Epithelial cell of proximal tubule (primary cell): ENCODE data around the gene CAMLG. TPM values are rescaled to one million over a fixed set of nuclear protein-coding genes. Genes with fewer than 3 reads are reported as not detected.
"Not testable (repeated sequence)": the region's sequence is repeated elsewhere in the genome, so short reads cannot be mapped to it uniquely, and the experiment has no call there.

Source experiments
- DNase-seq: peaks from one replicate; pipeline ENCODE4 v3.0.0-alpha.2; 2011; ENCODE audit warnings: low read depth
- H3K4me3 ChIP-seq: 2 replicates; pipeline ENCODE4 v1.5.1; 2011; ENCODE audit warnings: low read depth, mild to moderate bottlenecking, low read length
- total RNA-seq: library from RNA; depleted of rRNA; stranded (reverse); fragments of >200 nt; gene quantifications from 2 replicates; pipeline ENCODE4 v1.2.3, GENCODE V29; 2015
- TF ChIP-seq, protein P1 (sequence below): conservative IDR thresholded peaks from 2 replicates; pipeline ENCODE4 v1.5.1; 2012; ENCODE audit warnings: low read depth, mild to moderate bottlenecking, low read length

Gene CAMLG
- total RNA-seq, 1 donor from 2014 or later: 24.8 TPM

DNA sequence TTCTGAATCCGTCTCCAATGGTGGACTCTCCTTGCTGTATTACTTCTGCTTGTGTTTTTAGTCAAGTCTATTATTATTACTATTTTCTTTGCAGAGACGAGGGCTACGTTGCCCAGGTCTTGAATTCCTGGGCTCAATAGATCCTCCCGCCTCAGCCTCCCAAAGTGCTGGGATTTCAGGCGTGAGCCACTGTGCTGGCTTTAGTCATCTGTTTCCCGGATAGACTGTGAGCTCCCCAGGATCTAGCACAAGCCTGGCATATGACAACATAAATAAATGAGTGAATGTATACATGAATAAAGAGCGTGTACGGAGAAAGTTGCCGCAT is 19.8 kb downstream of the CAMLG start:
- peak overlapping the region; percentile 85 for H3K4me3 ChIP-seq
- TF ChIP-seq, protein P1, sequence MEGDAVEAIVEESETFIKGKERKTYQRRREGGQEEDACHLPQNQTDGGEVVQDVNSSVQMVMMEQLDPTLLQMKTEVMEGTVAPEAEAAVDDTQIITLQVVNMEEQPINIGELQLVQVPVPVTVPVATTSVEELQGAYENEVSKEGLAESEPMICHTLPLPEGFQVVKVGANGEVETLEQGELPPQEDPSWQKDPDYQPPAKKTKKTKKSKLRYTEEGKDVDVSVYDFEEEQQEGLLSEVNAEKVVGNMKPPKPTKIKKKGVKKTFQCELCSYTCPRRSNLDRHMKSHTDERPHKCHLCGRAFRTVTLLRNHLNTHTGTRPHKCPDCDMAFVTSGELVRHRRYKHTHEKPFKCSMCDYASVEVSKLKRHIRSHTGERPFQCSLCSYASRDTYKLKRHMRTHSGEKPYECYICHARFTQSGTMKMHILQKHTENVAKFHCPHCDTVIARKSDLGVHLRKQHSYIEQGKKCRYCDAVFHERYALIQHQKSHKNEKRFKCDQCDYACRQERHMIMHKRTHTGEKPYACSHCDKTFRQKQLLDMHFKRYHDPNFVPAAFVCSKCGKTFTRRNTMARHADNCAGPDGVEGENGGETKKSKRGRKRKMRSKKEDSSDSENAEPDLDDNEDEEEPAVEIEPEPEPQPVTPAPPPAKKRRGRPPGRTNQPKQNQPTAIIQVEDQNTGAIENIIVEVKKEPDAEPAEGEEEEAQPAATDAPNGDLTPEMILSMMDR: no peak
- no peak for DNase-seq

DNA sequence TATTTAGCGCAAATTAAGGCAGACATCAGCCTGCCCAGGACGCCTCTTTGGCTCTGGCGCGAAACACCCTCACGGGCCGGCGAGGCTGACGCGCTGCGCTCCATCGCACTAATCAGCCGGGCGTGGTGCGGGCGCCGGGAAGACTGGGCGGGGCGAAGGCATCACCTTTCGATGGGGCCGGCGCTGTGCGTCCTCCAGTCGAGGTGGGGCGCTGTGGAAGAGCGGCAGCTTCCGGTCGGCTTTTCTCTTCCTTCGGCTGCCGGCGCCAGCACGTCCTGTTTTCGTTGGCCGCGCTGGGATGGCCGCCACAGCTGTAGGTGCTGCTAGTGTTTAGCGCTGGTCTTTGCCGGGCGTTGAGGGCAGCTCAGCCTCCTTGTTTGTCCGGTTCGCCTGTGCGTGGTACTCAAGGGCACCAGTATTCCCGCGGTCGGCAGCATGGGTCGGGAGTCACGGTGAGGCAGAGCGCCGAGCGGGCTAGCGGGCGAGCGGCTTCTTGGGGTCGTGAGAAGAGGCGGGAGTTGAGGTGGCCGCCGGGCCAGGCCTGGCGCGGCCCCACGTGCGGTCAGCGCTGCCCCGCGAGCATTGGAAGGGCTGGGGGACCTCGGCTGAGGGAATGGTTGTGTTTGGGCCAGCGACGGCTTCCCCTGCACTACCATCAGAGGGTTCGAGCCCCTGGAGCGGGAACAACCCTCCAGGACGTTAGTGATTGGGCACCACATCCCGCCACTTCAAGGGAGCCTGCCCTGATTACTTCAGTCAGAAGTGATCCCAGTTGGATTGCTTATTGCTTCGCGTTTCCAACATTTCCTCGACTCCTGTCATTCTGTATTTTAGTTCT is 20.4 kb downstream of the CAMLG start, which contains the start of gene DDX46:
Gene DDX46, plus strand, starts transcription at position 276 of the 838 bp plus-strand sequence. Its CDS starts 160 bp downstream, at position 436.
- DNase-seq: no peak
- TF ChIP-seq, protein P1: peak; percentile 66
- peak within 1 kb of the TSS; percentile 85 for H3K4me3 ChIP-seq

DNA sequence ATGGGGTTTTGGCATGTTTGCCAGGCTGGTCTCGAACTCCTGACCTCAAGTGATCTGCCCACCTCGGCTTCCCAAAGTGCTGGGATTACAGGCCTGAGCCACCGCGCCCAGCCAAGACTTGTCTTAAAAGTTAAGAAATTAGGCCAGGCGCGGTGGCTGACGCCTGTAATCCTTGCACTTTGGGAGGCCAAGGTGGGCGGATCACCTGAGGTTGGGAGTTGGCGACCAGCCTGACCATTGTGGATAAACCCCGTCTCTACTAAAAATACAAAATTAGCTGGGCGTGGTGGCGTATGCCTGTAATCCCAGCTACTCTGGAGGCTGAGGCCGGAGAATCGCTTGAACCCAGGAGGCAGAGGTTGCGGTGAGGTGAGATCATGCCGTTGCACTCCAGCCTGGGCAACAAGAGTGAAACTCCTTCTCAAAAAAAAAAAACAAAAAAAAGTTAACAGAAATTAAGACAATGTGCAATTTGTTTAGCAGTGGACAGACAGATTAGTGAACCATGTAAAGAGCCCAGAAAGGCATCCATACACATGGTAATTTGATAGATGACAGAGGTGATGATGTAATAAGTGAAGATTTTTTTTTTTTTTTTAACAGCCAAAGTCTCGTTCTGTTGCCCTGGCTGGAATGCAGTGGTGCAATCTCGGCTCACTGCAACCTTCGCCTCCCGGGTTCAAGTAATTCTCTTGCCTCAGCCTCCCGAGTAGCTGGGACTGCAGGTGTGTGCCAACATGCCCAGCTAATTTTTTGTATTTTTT is 29.4 kb downstream of the CAMLG start:
- H3K4me3 ChIP-seq, DNase-seq: not testable (repeated sequence)

DNA sequence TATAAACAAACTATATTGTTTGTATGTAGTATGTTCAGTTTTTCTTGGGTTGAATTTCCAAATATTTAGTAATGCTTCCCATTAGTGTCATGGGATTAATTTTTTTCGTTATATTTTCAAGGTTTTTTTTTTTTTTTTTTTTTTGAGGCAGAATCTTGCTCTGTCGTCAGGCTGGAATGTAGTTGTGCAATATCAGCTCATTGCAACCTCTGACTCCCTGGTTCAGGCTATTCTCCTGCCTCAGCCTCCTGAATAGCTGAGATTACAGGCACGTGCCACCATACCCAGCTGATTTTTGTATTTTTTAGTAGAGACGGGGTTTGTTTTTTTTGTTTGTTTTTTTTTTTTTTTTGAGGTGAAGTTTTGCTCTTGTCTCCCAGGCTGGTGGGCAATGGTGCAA is 30.9 kb downstream of the CAMLG start:
- no peak for DNase-seq
- no peak overlapping the region for H3K4me3 ChIP-seq
- TF ChIP-seq, protein P1: no peak

DNA sequence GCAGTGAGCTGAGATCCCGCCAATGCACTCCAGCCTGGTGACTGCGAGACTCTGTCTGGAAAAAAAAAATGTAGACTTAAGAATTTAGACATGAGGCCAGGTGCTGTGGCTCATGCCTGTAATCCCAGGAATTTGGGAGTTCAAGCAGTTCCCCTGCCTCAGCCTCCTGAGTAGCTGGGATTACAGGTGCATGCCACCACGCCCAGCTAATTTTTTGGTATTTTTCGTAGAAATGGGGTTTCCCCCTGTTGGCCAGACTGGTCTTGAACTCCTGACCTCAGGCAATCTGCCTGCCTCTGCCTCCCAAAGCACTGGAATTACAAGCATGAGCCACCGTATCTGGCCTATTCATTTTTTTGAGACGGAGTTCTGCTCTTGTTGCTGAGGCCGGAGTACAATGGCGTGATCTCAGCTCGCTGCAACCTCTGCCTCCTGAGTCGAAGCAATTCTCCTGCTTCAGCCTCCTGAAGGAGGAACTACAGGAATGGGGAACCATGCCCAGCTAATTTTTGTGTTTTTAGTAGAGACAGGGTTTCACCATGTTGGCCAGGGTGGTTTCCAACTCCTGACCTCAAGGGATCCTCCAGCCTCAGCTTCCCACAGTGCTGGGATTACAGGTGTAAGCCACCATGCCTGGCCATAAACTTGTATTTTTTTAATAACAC is 34.2 kb downstream of the CAMLG start:
- TF ChIP-seq, protein P1: no peak
- DNase-seq: no peak
- H3K4me3 ChIP-seq: no peak overlapping the region

DNA sequence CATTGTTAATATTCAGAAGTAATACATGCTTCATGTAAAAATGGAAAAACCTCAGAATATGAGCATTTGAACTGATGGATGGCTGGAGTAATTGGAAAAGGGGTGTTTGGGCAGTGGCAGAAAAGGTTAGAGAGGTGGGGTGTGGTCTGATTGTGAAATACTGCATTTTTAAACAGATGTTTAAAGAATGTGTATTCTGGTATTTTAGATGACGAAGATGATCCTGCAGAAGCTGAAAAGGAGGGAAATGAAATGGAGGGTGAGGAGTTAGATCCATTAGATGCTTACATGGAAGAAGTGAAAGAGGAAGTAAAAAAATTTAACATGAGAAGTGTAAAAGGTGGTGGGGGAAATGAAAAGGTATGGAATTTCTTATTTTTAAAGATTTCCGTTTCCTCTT is 39.0 kb downstream of the CAMLG start:
- DNase-seq: no peak
- TF ChIP-seq, protein P1: no peak
- no peak overlapping the region for H3K4me3 ChIP-seq
